HTR-8/SVneo (cell line): ENCODE results near the gene TSPAN1.

ENCODE experiments used
- DNase-seq: peaks from one replicate; pipeline ENCODE4 v3.0.0; 2011; ENCODE audit warnings: low spot score, mixed read lengths; ENCODE audit not compliant: insufficient read length
- FAIRE-seq: peaks from 2 replicates; lab custom pipeline; 2011; peaks lifted over from hg19 to GRCh38; lab: Jason Lieb, UNC

The TSPAN1 gene

DNA sequence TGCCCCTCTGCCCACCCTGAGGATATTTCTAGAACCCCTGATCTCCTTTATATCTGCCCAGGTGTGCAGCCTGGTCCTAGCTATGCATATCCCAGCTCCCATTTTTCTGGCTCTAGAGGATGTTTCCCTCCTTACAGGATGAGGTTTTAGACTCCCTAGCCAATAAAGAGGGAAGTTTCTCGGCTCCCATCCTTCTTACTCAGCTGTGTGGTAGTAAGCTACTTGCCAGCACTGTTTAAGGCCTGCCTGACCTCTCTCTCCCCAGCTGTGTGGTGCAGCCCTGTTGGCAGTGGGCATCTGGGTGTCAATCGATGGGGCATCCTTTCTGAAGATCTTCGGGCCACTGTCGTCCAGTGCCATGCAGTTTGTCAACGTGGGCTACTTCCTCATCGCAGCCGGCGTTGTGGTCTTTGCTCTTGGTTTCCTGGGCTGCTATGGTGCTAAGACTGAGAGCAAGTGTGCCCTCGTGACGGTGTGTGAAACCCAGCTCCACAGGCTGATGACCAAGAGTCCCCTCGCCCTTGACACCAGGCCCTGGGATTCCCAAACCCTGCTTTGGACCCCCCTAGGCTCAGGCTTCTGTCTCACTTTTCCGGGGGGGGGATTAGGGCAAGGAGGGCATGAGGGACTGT lies 9.2 kb downstream of the TSPAN1 start:
- FAIRE-seq = no peak
- no peak for DNase-seq

DNA sequence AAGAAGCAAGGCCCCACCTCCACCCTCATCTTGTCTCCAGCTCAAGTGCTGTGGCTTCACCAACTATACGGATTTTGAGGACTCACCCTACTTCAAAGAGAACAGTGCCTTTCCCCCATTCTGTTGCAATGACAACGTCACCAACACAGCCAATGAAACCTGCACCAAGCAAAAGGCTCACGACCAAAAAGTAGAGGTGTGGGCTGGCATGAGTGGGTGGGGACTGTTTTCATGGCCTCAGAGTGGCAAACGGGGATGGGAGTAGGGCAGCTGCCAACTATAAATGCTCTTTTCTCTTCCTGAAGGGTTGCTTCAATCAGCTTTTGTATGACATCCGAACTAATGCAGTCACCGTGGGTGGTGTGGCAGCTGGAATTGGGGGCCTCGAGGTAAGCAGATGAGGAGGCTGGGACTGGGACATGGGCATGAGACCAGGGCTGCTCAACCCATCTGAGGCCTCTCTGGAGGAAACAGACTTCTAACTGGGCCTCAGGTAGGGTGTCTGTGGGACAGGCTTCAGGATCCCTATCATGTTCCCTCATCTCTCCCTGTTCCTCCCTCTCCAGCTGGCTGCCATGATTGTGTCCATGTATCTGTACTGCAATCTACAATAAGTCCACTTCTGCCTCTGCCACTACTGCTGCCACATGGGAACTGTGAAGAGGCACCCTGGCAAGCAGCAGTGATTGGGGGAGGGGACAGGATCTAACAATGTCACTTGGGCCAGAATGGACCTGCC lies 10.2 kb downstream of the TSPAN1 start:
- no peak for FAIRE-seq
- no peak for DNase-seq

DNA sequence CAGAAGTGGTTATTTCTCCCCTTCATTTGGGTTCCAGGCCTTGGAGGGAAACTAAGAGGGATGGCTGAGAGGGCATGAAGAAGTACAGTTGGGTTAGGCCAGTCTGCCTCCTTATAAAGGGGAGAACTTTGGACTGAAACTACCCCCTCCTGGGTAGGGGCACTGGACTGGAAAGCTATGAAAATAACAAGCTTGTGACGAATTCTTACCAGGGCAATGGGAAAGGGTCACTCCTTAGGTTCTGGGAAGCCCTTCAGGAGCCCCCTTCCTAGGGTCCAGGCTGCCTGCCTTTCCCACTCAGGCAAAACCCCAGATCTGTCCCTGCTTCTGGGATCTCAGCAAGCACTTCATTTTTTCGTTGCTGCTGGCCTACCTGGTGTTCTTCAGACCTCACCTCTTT lies 11.2 kb downstream of the TSPAN1 start:
- DNase-seq = no peak
- no peak for FAIRE-seq

DNA sequence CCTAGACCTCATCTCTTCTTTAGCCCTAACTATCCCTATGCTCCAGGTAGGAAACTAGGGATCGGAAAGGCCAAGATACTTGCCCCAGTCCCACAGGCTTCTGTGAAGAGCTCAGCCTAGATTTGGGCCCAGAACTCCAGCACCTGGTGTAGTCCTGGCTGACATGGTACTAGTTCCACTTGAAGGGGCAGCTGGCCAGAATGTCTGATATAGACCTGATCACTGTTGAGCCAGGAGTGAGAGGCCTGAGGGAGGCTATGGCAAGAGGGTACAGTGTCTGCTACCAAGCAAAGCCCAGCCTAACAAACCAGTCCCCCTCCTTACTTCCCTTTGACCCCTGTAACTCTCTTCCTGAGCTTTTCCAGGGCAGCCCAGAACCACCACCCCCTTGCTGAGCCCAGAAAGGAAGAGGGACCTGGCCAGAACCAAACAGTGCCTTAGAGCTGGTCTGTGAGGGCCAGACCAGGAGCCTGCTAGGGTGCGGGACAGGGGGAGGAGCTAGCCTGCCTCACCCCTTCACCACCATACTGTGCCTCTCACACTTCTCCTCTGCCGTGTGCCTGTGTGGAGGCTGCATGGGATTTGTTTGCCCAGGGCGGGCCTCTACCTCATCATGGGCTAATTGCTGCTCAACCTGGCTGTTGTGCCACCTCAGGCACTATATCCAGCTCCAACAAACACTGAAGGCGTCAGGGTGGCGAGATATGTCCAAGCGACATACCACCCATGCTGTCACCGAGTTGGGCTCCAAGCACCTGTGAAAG lies 12.4 kb downstream of the TSPAN1 start:
- DNase-seq = no peak
- FAIRE-seq = no peak

DNA sequence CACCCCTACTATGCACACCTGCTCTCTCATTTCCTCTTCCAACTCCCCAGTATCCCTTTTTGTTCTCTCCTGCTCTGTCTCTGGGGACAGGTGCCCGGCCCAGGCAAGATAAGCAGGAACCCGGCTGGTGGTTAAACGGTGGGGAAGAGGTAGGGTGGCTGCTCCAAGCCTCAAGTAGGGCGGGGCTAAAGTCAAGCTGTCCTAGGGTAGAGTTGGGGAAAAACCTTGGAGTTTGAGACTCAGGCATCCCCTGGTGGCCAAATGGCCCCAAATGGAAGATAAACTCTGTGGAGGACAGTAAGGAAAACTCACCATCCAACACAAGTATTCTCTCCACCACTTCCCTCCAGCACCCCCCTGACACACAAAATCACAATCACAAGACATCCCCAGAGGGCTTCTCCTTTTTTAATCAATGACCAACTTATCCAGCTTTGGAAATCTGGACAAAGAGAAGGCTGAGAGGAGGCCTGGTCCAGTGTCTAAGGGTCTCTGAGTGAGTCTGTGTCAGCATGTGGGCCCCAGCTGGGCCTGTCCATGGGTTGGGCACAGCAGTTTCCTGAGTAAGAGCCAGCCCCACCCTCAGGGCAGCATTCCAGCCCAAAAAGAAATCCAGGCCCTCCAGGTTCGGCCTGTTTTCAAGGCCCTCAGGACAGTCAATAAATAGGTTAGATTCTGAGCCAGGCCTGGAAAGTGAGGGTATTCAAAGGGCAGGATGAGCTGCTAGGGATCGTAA lies 13.6 kb downstream of the TSPAN1 start:
- FAIRE-seq (no peak), DNase-seq (no peak)

DNA sequence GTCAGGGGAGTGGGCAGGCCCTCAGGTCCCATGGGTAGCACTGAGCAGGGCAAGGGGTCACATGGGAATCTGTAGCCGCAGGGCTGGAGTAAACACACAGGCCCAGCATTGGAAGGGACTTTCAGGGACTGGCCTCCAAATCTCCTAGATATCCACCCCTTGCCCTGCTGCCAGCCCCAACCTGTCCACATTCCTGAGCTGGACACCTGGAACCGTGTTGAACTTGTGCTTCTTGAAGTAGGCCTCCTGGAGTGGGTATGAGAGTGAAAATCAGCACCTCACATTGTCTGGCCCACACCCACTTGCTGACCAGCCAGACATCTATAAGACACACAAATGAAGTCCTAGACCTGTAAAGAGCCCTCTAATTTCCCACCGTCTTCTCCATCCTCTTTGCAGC lies 15.7 kb downstream of the TSPAN1 start:
- no peak for DNase-seq
- no peak for FAIRE-seq

DNA sequence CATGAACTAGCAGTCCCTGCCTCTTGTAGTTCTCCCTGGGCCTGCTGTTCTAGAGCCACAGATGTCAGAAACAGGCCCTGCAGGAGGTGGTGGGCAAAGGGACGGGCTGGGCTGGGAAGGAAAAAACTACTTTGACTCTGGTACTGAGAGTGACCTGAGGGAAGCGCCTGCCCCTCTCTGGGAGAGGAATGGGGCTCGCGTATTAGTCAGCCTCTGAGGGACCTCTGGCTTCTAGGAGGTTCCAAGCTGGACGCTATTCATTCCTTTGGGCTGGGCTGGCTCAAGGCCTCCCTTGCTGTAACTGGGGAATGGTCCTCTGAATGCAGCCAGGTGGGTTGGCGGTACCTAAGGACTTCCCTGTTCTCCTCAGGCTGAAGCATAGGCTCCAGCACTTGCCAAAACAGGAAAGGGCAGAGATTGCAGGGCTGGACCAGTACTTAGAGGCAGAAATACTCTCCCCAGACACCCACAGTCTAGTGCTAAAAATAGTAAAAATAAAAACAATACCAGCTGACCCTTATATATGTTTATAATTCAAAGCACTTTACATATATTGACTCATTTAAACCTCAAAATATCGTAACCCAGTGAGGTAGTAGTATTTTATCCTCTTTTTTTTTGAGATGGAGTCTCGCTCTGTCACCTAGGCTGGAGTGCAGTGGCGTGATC lies 16.3 kb downstream of the TSPAN1 start:
- no peak for DNase-seq

DNA sequence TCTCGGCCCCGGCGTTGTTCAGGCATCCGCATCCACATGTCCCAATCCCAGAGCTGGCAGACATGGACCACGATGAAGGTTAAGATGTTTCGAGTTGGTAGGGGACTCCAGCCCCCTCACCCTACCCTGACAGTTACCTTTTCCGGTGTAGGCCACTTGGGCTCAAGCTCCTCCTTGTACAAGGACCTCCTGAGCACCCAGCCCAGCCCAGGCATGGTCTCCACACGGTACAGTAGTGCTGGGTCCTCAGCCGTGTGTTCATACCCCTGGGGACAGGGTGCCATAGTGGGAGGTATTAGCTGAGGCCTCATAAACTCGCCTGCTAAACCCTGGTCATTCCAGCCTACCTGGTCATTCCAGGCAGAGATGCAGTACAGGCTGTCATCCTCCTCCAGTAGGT lies 17.3 kb downstream of the TSPAN1 start:
- FAIRE-seq (no peak), DNase-seq (no peak)

More for the DNA sequence above, 16.3 kb downstream of the TSPAN1 start:
- FAIRE-seq = no peak

DNA sequence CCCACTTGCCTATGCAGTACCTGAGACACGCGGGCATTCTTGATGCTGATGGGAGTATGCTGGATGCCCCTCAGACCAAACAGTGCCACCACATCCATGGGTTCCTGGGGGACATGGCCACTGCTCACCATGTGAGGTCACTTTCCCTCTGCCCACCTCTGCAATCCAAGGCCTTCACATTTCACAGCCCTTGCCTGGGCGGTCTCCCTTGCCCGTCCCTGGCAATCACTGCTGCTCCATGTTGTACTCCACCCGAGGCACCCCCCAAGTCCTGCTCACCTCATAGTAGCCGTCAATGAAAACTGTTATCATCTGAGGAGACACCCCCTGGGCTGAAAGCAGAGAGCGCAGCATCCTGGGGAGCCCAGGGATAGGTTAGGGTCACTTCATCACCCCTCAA lies 18.4 kb downstream of the TSPAN1 start:
- DNase-seq (no peak), FAIRE-seq (no peak)

DNA sequence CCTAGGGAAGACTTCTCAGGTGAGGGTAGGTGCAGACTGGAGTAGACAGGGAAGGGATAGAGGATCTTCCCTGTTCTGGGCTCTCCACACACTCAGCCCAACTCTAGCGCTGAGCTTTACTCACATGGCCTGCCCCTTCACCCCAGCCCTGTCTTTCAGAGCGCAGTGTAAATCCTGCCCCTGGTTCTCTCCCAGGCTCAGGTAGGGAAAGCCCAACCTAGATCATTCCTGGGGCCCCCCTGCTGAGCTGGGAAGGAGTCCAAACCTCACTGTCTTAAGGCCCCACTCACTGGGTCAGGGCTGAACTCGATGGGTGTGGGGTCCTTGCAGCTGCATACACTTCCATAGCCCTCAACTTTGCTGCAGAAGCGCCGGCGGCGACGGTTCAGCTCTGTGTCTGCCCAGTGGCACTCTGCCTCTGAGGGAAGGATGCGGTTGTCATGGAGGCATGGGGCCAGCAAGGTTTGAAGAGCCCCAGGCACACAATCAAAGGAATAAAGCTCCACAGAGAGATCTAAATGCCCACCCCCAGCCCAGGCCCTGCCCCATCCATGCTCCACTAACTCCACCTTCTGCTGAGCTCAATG lies 19.2 kb downstream of the TSPAN1 start:
- DNase-seq (no peak), FAIRE-seq (no peak)

DNA sequence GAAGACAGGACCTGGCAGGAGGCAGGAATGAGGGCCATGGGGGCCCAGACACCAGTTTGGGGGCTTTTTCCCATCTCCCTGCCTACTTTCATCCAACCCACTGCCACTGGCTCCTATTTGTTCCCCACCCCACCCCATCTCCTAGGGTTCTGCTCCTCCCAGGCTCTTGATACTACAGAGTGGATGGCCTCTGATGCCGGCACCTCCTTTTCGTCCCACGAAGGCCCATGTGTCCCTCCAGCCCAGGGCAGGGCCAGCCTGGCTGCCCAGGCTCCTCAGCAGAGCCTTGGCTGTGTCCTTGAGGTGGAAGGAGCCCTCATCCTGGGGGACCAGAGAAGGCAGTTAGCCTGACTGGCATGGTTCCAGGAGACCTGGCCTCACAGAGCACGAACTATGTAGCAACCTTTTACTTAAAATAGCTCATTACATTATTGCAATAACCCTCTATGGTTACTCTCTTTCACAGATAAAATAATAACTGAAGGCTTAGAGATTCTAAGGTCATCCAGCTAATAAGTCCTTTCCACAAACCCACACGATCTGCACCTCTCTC lies 19.8 kb downstream of the TSPAN1 start:
- FAIRE-seq (no peak), DNase-seq (no peak)

DNA sequence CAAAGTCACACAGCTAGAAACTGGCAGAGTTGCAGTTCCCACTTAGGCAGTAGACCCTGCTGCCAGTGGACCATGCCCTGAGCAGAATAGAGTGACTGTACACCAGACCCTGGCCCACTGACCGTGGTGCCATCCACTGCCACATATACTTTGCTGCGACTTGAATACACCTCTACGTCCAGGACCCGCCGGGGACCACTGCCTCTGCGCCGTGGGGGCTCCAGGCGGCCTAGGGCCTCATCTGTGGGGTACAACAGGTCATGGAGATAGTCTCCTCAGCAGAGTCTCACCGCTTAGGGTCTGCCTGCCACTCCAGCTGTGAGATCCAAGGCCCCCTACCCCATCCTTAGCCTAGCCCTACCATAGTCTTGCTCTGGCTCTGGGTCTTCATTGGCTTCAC lies 21.7 kb downstream of the TSPAN1 start:
- FAIRE-seq (no peak), DNase-seq (no peak)

DNA sequence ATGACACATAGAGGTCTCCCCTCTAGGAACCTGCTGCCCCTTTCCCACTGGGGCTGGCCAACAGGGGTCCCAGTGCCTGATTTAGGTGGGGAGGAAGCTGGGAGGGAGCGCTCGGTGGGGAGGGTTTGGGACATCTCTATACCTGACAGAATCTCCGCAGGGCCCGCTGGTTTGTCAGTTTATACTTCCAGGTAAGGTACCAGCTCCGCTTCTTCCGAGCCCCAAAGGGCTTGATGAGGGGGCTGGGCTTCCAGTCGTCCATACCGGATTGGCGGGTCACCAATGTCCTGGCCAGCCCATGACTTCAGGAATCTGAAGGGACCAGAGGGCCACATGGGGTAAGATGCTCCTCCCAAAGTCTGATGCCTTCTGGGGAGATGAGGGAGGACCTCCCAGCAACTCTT lies 22.7 kb downstream of the TSPAN1 start:
- no peak for DNase-seq
- no peak for FAIRE-seq

DNA sequence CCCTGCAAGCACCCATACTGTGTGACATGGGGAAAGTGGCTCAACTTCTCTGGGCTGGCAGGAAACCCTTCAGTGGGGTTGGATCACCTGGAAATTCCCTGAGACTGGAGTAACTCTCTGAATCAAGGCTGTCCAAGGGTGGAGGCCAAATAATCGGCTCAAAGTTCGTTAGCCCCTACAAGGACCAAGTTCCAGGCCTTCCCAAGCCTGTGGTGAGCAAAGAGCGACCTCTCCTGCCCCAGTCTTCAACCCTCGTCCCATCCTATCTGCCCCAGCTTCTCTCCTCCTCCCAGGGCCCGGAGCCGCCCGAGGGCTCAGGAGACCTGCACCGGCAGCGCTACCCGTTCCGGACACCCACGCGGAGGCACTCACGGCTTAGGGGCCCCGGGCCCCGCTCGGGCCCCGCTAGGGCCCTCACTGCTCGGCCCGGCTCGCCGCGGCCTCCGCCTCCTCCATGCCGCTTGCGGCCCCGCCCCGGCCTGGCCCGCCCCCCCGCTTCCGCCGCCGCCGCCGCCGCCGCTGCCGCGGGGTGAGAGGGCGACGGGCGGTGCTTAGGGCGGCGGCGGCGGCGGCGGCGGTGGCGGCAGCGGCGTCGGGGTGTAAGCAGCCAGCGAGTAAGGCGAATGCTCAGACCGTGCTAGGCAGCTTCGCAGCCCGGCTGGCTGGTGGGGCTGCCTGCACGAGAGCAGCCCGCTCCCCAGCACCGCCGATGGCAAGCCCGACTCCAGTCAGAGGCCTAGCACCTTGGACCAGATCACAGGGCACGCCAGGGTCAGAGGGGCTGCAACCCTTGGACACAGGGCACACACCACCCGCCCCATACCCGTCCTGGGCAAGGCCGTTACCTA lies 23.3 kb downstream of the TSPAN1 start, which contains the start of gene POMGNT1:
POMGNT1 (minus strand) TSS at position 471 of the 848 bp plus-strand sequence. CDS start 613 bp downstream, outside the sequence.
- peak; percentile 63 for DNase-seq
- FAIRE-seq = no peak

DNA sequence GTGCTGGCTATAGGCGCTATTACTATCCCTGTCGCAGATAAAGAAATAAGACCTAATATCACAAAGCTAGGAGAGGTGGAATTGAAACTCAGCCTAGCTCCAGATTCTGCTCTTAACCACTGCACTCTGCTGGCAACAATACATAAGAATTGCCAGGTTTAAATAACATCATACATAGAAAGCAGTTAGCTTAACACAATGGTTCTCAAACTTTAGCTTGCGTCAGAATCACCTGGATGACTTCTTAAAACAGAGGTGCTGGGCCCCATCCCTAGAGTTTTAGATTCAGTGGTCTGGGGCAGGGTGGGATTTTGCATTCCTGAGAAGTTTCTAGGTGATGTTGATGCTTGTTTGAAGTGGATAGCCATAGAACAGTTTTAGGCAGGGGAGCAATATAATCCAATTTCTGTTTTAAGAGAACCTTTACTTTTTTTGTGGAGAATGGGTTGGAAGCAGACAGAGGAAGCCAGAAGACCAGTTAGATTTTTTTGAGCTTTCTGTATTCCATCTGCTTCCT lies 24.4 kb downstream of the TSPAN1 start:
- no peak for DNase-seq
- no peak for FAIRE-seq

DNA sequence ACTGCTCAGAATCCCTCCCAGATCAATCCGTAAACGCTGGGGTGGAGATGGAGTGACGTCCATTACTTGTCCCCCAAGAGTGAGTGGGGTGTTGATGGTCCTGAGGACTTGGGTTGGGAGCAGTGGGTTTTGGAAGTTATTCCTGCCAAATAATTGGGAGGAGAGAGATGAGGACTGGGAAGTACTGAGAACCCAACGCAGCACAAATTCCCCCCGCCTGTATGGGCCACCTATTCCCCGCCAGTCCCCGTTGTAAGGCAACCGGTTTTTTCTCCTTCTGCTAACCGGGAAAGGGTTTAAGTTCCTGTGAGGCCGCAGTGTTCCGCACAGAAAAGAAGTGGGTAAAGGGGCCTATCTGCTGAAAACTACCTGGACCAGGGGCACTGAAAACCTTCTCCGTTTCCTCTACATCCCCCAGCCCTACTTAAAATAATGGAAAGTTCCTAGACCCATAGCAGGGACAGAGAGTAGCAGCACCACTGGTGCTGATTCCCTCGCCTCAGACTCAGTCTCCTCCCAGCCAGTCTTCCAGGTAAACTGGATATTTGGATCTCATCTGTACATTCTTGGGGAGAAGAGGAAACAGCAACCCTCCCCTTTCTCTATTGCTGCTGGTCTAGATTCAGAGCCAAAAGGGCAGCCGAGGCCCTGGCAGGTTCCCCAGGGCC lies 29.0 kb downstream of the TSPAN1 start:
- FAIRE-seq (no peak), DNase-seq (no peak)

DNA sequence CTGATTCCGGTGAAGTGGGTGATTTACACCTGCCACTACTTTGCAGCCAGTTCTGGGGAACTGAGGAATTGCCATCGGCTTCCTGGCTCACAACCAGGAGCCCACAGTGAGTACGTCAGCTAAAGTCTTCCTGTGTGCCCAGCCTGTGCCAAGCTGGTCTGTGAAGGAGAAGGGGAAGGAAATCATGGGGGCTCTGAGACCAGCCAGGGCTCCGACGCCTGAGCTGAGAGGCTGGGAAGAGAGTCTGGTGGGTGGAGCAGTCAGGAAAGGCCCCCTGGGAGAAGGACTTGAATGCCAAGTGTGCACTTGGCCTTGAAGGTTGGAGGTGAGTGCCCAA lies 29.5 kb downstream of the TSPAN1 start:
- no peak for FAIRE-seq
- no peak for DNase-seq

DNA sequence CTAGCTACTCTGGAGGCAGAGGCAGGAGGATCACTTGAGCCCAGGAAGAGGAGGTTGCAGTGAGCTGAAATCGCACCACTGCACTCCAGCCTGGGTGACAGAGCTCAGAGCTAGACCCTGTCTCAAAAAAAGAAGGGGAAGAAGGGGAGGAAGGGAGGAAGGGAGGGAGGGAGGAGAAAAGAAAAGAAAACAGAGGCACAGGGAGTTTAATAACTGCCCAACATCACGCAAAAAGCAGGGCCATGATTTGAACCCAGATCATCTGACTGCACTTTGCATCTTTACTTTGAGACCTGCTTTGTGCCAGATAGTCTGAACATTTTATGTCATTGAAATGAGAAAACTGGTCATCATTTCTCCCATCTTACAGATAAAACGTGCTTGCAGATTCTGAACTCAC lies 30.3 kb downstream of the TSPAN1 start:
- no peak for DNase-seq
- FAIRE-seq = no peak
